ENCODE results near the gene AMT.
A peak's percentile ranks its signal among the peaks of the same experiment; 100 is the strongest.
"Not testable (repeated sequence)": the region's sequence is repeated elsewhere in the genome, so short reads cannot be mapped to it uniquely, and the experiment has no call there.

AMT gene

DNA sequence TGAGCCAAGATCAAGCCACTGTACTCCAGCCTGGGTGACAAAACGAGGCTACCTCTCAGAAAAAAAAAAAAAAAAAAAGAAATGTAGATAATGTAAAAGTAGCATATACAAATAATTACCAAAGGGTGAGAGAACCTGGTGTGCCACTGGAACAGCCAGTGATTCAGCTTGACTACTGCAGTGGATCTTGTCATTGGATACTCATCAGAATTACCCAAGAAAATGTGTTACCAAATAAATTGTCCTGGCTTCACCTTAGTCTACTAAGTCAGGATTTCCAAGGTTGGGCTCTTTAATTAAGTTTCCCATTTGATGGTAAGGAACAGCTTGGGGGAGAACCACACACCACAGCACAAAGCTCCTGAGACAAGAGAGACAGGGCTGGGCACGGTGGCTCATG lies 5.3 kb upstream of the AMT start:
- DNase-seq (ENCODE audit: low read depth in 2 of 2, low spot score in 1 of 2), result no peak

DNA sequence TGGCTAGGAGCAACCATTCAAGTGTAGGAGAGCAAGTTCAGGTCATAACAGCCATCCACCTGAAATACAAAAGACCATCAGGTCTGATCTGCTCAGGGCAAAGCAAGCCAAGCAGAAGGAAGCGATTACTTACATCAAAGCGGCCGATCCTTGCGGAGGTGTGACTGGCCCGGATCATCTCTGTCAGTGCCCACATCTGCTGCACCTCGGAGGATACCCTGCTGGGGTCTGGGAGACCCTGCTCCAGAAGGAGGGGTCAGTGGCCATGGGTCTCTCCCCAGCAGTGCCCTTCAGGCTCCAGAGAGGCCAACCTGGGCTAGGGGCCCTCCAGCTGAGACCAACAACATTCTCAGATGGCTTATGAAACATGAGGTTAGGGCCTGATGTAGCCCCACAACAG lies 2.5 kb upstream of the AMT start:
- DNase-seq (ENCODE audit: low read depth in 2 of 2, low spot score in 1 of 2), result no peak

DNA sequence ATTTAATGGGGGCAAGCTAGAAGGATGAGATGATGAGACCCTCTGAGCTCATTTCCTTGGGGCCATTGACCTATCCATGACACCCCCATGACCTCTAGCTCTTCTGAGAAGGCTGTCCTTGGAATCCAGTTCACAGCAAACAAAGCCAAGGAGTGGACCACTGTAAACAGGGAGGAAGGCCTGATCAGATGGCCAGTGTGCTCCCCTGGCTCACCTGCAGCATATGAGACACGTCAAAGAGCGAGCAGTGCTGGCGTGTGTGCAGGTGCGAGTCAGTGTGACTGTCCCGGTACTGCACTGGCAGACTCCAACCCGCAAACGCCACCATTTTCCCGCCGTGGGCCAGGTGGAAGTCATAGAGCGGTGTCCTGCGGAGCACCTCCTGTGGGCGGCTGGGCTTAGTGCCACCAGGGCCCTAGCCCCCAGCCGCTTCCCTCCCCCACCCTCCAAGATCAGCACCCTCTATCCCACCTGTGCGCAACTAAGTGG lies 339 bp downstream of the AMT start:
- DNase-seq (ENCODE audit: low read depth in 2 of 2, low spot score in 1 of 2), result no peak

DNA sequence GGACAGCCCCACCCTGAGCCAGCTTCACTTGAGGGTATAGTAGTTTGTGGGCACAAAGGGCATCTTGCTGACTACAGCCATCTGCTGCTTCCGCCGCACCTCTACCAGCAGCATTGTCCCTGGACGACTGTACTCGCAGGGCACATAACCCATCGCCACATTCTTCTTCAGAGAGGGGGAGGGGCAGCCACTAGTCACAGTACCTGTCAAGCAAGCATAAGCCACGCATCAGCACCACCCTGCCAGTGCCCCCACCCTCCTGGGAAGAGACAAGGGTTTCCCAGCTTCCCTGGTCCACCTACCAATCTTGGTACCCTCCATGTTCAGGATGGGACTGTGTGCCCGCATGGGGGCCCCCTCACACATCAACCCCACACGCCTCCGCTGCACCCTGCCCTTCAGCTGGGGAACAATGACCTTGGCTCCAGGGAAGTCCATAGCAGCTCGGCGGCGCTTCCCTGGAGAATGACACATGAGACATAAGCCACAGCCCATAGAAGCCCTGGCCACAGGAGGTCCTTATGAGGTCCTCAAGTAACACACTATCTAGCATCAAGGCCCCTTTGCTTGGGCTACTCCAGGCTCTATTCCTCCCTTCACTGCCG lies 4.7 kb downstream of the AMT start:
- no peak for DNase-seq (ENCODE audit: low read depth in 2 of 2, low spot score in 1 of 2)

DNA sequence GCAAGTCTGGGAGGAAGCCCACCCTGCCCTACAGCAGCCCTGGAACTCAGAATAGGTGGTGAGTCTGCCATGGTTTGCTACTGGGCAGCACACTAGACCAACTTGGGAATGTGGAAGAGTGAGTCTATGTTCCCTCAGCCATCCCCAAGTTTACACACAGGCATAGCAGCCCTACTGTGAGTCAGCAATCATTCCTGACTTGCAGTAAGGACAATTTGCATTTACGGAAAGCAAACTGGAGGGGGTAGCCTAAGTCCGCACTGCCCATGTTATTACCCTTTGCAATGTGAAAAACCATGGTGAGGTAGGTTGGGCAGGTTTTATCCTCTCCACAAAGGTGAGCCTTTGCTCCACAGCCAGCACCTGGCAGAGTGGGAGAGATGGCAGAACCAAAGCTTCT lies 5.4 kb downstream of the AMT start:
- DNase-seq (ENCODE audit: low read depth in 2 of 2, low spot score in 1 of 2), result no peak

DNA sequence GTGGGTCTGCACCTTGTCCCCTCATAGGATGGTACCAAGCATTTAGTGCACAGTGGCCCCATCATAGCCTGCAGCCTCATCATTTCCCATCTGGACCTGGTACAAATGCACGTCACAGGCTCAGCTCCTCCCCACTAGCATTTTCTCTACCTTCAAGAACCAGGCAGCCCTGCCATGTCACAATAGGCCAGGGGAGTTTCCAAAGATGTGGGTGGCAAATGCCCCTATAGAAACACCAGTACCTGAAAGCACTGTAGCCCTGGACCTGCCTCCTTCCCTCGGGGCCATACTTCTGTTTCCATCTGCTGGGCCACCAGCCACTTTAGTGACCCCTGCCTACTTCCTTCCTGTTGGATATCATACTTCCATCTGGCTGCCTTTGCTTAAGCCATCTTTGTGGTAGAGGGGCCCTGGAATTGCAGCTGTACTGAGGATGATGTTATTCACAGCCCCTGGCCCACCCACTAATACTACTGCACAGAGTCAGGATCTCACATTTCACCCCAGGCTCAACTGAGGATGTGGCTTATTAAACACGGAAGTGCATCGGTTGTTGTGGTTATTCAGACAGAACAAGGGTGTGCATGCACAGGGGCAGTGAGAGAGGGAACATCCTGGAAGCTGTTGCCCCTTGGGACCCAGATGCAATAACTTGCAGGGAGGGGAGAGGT lies 6.2 kb downstream of the AMT start:
- DNase-seq (ENCODE audit: low read depth in 2 of 2, low spot score in 1 of 2), result peak in 1 of 2 donors; percentile 32

DNA sequence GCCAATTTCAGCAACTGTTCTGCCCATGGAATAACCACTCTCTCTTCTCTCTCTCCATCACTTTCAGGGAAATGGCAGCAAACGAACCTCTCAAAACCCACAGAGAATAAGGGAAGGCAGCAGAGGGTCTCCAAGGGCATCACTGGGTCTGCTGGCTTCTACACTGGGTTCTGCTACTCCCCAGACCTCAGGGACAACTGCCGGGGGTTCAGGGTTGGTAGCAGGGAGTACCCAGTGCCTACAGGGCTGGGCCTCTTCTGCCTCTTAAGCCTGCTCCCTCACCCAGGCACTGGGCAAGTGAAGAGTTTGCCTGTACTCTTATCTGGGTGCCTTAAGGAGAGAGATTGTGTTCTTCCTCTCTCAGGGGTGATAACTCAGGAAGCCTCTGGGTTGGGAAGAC lies 7.5 kb downstream of the AMT start:
- no peak for DNase-seq (ENCODE audit: low read depth in 2 of 2, low spot score in 1 of 2)

DNA sequence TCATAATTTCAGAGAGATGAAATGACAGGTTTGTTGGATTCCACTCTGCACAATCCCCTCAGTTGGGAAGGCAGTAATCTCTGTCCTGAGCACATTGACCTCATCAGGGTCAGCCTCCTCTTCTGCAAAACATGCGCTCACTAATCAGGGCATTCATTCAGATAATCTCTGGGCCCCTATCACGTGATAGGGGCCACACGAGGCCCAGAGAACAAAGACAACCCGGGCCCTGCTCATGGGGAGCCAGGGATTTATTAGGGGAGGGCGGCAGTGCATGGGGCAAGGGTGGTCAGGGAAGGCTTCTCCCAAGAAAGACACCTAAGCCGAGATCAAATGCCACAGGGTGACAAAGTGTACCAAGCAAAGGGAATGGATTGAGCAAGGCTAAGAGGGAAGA lies 8.9 kb downstream of the AMT start:
- no peak for DNase-seq (ENCODE audit: low read depth in 2 of 2, low spot score in 1 of 2)

DNA sequence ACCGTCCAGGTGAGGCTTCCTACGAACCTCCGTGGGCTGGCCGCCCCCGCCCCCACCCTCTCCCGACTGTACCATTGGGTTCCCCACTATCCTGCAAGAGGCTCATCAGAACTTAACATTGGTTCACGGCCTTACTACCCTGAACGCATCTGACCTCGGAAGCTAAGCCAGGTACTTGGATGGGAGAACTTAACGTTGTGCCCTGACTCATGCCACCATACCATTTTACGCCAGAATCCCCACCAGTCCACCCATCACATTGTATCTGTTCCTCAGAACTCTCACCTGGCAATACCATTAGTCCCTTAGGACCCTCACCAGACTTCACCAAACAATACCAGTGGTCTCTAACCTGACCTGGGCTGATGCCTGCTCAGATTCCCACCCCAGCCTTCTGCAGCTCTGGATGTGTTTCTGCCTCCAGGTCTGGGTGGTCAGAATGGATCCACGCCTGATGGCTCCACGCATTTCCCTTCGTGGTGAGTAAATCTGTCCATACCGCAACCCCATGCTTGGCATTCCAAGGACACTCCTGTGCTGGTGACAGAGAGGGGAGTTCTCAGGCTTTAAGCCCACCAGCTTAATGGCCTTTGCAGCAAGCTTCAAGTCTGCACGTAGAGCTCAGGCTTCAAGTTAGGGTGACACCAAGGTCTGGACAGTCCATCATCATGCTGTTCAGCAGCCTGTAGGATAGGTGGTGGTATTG lies 9.5 kb downstream of the AMT start:
- DNase-seq (ENCODE audit: low read depth in 2 of 2, low spot score in 1 of 2), result no peak

DNA sequence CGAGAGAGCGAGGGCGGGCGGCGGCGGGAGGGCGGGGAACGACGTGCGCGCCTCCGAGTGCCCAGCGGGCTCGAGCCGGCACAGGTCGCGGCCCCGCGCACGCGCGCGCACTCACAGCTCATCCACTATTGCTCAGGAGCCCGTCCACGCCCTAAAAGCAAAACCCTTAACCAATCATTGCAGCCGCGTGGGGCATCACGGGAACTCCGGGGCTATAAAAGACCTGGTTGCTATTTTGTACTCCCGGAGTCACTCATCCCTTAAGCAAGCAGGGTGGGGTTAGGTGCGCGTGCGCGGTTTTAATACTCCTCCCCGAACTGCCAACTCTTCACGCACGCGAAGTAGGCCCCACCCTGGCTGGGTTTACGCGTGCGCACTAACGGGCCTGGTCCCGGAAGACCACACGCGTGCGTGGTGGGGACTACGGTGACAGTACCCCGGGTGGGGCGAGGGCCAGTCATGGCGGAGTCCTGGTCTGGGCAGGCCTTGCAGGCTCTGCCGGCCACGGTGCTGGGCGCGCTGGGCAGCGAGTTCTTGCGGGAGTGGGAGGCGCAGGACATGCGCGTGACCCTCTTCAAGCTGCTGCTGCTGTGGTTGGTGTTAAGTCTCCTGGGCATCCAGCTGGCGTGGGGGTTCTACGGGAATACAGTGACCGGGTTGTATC lies 10.2 kb downstream of the AMT start, which contains the start of the genes RHOA and TCTA:
RHOA (minus strand) TSS at position 9 of the 664 bp plus-strand sequence. CDS start 36,387 bp downstream, outside the sequence.
TCTA (plus strand) TSS at position 456 of the 664 bp plus-strand sequence; CDS start at position 460, 4 bp downstream.
- peak; percentile 95 to 97 for DNase-seq (ENCODE audit: low read depth in 2 of 2, low spot score in 1 of 2)

DNA sequence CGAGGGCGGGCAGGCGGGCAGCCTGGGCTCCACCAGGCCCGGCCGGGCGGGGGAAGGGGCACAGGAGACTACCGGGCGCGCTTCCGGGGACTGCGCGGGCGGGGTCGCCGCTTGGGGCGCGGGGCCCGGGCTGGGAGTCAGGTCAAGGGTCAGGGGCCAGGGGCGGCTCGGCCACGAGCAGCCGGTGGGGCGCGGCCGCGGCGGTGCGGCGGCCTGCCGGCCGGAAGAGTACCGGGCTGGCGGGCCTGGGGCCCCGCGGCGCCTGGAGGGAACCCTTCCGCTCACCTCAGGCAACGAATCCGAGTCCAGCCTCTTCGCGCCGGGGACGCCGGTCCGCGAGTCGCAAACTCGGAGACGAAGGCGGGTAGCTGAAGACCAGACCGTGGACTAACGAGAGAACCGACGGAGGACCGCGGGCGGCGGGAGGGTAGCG lies 10.7 kb downstream of the AMT start:
- peak in 1 of 2 donors; percentile 17 for DNase-seq (ENCODE audit: low read depth in 2 of 2, low spot score in 1 of 2)

DNA sequence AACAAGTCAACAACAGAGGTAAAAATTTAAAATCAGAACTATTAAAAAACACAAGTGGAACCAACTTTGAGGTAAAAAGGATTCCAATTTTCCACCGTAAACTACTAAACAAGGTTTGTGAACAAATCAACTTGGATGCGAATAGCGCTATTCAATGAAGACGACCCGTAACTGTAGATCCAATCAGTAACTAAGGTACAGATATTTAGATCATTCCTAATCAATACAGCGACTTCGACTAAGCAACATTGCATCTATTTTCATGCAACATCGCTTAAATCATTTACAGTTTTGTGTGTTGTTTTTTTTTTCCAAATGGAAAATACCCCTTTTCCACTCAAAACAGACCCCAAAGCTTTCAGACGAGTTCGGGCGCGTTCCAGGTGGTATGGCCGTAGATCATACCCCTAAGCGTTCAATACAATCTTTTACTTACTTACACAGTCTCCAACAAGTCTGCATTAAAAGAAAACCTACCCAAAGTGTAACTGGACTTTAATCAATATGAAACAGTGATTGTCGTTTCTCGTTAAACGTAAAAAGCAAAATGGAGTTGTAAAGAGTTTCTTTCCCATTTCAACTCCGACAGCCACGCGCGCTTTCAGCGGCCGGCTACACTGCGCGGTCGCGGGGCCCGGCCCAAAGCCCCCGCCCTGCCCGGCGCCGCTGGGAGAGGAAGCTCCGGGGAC lies 11.3 kb downstream of the AMT start:
- no peak for DNase-seq (ENCODE audit: low read depth in 2 of 2, low spot score in 1 of 2)

DNA sequence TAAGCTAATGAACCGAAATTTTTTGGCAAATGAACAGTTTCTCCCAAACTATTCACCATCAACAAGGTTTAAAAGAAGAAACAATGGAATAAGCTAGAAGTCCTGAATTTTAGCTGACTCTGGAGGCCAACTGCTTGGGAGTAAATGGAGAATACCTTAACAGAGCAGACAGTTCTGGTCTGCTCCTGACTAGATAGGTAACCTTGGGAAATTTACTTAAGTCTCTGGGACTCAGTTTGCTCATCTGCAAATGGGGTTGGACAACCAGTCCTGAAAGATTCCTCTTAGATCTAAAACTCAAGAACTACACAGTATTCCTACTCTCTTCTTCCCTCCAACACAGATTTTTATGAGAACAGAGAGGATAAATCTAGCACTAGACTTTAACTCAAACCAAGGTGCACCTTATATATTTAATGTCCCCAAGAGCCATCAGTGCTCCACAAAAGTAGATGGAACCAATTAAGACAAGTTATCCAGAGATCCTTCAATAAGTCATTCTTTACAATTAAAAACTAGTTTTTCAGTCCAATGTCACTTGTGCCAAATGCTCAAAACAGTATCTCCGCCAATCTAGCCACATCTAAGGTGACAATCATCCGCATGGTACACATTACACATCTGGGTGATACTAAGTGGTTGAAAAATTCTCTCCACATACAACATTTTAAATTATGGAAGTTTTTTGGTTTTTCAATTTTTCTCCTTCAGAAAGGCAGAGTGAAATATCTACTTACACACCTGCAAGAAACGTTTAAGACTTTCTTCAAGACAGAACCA lies 12.0 kb downstream of the AMT start:
- DNase-seq (ENCODE audit: low read depth in 2 of 2, low spot score in 1 of 2), result no peak

DNA sequence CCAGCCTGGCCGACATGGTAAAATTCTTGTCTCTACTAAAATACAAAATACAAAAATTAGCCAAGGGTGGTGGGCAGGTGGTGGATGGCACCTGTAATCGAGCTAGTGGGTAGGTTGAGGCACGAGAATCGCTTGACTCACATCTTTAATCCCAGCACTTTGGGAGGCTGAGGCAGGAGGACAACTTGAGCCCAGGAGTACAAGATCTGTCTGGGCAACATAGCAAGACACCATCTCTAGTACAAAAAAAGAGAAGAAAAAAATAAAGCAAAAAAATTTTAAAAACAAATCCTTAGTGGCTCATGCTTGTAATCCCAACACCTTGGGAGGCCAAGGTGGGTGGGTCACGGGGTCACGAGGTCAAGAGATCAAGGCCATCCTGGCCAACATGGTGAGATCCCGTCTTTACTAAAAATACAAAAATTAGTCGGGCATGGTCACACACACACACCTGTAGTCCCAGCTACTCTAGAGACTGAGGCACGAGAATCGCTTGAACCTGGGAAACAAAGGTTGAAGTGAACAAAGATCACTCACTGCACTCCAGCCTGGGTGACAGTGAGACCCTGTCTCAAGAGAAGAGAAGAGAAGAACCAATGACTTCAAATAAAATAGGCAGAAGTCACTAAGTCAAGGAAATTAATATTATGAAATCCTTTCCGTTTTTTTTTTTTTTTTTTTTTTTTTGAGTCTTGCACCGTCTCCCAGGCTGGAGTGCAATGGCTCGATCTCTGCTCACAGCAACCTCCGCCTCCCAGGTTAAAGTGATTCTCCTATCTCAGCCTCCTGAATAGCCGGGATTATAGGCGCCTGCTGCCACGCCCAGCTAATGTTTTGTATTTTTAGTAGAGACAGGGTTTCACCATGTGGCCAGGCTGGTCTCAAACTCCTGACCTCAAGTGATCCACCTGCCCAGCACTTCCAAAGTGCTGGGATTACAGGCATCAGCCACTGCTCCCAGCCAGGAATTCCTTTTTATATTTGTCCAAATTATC lies 15.4 kb downstream of the AMT start:
- no peak for DNase-seq (ENCODE audit: low read depth in 2 of 2, low spot score in 1 of 2)

DNA sequence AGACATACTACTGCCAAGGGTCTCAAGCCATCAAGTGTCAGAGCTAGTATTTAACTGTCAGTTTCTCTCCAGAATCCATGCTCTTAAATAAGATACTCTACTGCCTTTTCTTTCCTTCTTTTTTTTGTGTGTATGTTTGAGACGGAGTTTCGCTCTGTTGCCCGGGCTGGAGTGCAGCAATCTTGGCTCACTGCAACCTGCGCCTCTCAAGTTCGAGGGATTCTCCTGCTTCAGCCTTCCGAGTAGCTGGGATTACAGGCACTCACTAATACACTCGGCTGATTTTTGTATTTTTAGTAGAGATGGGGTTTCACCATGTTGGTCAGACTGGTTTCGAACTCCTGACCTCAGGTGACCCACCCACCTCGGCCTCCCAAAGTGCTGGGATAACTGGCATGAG lies 16.7 kb downstream of the AMT start:
- not testable (repeated sequence) for DNase-seq (ENCODE audit: low read depth in 2 of 2, low spot score in 1 of 2)

DNA sequence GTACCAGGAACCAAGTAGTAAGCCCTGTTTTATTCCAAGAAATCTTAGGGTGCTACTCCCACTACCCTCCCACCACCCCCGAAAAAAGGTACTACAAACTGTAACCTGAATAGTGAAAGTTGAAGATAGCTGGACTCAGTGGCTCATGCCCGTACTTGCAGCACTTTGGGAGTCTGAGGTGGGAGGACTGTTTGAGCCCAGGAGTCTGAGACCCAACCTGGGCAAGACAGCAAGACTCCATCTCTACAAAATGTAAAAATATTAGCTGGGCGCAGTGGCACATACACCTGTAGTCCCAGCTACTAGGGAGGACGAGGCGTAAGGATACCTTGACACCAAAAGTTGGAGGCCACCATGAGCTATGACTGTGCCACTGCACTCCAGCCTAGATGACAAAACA lies 18.4 kb downstream of the AMT start:
- DNase-seq (ENCODE audit: low read depth in 2 of 2, low spot score in 1 of 2), result no peak

DNA sequence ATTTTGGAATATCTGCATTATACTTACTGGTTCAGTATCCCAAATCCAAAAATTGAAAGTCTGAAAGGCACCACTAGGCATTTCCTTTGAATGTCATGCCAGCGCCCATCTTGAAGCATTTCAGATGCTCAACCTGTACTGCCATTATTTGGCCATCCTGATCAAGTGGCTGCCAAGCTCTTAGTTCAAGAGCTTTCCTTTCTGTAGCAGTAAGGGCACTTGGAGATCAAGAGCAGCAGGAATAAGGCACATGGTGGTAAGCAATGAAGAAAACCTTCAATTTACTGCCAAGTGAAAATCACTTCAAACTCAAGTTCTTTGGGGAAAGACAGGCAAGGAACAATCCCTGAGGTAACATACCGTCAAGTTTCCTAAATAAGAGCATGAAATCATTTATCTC lies 20.5 kb downstream of the AMT start:
- no peak for DNase-seq (ENCODE audit: low read depth in 2 of 2, low spot score in 1 of 2)

DNA sequence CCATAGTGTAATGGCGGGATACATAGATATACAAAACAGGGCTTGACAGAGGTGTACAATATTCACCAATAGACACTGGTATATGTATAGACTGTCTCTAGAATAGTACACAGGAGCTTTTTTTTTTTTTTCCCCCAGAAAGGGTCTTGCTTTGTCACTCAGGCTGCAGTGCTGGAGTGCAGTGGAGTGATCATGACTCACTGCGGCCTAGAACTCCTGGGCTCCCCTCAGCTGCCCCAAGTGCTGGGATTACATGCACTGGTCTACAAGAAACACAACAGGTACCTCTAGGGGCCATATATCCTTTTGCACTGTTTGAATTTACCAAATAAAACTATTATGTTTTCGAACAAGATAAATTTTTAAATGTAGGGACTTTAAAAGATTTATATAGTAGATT lies 22.8 kb downstream of the AMT start:
- no peak for DNase-seq (ENCODE audit: low read depth in 2 of 2, low spot score in 1 of 2)

DNA sequence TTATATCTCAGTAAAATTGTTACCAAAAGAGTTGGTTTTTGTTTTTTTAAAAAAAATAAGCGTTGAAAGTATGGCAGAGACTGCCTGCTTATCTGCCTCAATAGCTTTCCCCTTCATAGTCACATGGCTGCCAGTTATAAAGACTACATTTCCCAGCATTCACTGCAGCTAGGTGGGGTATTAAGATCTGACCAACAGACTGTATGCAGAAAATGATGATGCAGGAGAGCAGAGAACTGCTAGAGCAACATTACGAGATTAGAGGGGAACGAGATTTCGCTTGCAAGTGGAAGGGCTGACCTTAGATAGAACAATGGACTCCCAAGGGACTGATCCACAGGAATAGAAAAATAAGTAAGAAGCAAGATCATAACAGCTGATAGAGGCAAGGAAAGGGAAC lies 24.8 kb downstream of the AMT start:
- no peak for DNase-seq (ENCODE audit: low read depth in 2 of 2, low spot score in 1 of 2)
